Ishikawa (cell line): ENCODE data around the gene CFAP46.

Experiments used
- CEBPB ChIP-seq: IDR thresholded peaks from 2 replicates; pipeline ENCODE4 v1.6.1; 2012
- EP300 ChIP-seq: IDR thresholded peaks from 2 replicates; pipeline ENCODE4 v1.6.1; 2012; ENCODE audit warnings: borderline replicate concordance
- FOXM1 ChIP-seq: IDR thresholded peaks from 2 replicates; pipeline ENCODE4 v1.6.1; 2012; ENCODE audit warnings: low read depth, borderline replicate concordance
- RAD21 ChIP-seq: IDR thresholded peaks from 2 replicates; pipeline ENCODE4 v1.6.1; 2012; ENCODE audit warnings: low read depth
- TAF1 ChIP-seq: IDR thresholded peaks from 2 replicates; pipeline ENCODE4 v1.6.1; 2012; ENCODE audit warnings: low read depth, mild to moderate bottlenecking
- TEAD4 ChIP-seq: IDR thresholded peaks from 2 replicates; pipeline ENCODE4 v1.6.1; 2012
- ZBTB7A ChIP-seq: IDR thresholded peaks from 2 replicates; pipeline ENCODE4 v1.6.1; 2012; ENCODE audit warnings: low read depth

DNA sequence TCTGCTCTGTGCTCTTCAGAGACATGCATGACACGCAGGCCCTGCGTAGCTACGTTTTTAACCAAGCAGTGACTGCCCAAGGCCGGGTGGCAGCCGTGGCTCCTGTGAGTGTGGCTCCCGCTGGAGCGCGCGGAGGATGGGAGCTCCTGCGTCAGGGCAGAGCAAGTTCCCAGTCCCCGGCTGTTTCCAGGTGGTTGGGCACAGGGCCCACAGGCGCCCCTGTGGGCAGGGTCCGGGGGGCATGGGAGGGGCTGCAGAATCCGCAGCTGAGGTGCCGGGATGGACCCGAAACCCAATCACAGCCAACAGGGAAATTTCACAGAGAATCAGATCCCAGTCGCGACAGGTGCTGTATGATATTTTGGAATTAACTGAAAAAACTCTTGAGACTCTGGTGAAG lies 166.2 kb downstream of the CFAP46 start:
- no peak for TF ChIP-seq RAD21
- TF ChIP-seq FOXM1 = no peak
- TF ChIP-seq TAF1 = no peak
- TF ChIP-seq ZBTB7A = 0 out of 2 replicates have a peak, but pooled peaks have one; percentile 33
- TF ChIP-seq EP300 = no peak
- TF ChIP-seq TEAD4 = no peak
- TF ChIP-seq CEBPB = no peak
